Erythroblast (primary cell): Measurements from ENCODE around the gene RPL27.

Source experiments
- GATA1 ChIP-seq: IDR thresholded peaks from 2 replicates; pipeline ENCODE4 v1.6.1; 2011; ENCODE audit warnings: low read depth, mild to moderate bottlenecking, control low read depth, low read length, moderate library complexity
- POLR2A ChIP-seq: IDR thresholded peaks from 2 replicates; pipeline ENCODE4 v1.6.1; 2011; ENCODE audit warnings: mild to moderate bottlenecking, low read length

DNA sequence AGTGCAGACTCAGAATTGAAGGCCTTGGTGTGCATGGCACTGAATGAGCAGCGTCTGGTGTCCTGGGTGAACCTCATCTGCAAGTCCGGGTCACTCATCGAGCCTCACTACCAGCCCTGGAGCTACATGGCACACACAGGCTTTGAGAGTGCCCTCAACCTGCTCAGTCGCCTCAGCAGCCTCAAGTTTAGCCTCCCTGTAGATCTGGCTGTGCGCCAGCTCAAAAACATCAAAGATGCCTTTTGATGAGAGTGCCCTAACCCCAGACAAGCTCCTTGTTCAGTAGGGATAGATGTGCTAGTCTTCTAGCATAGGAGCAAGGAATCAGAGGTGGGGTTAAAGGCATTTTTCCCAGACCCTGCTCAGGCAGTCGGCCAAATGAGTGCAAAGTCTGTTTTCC, 6.7 kb upstream of the RPL27 start:
- TF ChIP-seq POLR2A = no peak
- no peak for TF ChIP-seq GATA1
